Stimulated activated CD4-positive, alpha-beta T cell treated with anti-CD3 and anti-CD28 coated beads, TNF-alpha, amount 100 ng/mL, for 48 hours (primary cell): ENCODE measurements around the gene PKDREJ.

Experiments
- DNase-seq, 3 donors: peaks; one replicate each; pipeline ENCODE4 v3.0.0-alpha.2; 2020; ENCODE audit warnings: low read depth in 3 of 3

PKDREJ gene

GRCh38 chr22:46290121-46290842, 27.1 kb upstream of the PKDREJ start:
- no peak for DNase-seq

- no peak for DNase-seq
These were observed 26.2 kb upstream of the PKDREJ start for GRCh38 chr22:46289244-46289891.

- no peak for DNase-seq
These were observed 25.7 kb upstream of the PKDREJ start for GRCh38 chr22:46288846-46289243.

GRCh38 chr22:46287873-46288751, 25.0 kb upstream of the PKDREJ start:
- no peak for DNase-seq

GRCh38 chr22:46286941-46287872, 24.1 kb upstream of the PKDREJ start:
- DNase-seq = no peak

GRCh38 chr22:46286006-46286405, 22.9 kb upstream of the PKDREJ start:
- DNase-seq = no peak

- no peak for DNase-seq
These were observed 18.9 kb upstream of the PKDREJ start for GRCh38 chr22:46281866-46282678.

- no peak for DNase-seq
These were observed 18.0 kb upstream of the PKDREJ start for GRCh38 chr22:46280999-46281623.

GRCh38 chr22:46280063-46280817, 17.1 kb upstream of the PKDREJ start:
- no peak for DNase-seq

DNA sequence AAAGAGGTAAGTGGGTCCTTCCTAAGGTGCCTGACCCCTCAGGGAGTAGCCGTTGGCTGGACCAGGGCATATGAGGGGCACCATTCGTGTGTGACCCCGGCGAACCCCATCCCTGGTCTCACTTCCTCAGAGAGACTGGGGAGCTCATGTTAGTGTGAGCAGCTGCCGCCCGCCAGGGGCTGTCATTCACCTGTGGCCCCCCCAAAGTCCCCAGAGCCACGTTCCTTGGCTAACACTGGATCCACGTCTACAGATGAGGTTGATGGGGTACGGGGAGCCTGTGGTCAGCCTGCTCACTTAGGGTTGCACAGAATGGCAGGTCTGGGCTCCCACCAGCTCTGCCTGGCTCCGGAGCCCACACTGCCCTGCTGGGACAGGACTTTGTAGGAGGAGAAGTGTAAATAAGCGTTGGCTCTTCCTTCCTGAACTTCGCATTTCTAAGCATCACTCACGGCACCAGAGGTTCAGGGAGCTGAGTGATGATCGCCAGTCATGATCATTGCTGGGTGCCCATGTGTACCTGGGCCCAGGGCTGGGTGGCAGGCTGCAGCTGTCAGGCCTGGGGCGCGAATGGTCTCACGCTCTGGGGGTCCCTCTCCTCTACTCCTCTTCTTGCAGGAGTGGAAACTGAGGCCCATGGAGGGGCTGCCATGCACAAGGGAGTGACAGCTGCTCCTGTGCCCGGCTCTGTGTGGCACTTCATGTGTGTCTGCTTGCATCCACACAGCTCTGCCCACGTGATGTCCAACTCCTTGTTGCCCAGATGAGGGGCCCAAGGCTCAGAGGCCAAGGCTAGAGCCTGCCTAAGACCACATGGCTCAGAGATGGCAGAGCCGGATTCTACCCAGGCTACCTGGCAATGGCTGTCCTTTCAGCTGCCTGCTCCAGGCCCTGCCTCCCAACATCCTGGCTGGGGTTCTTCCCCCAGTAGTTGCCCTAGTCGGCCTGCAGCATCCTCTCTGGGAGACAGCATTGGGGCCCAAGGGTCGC, 15.8 kb upstream of the PKDREJ start:
- DNase-seq = no peak

DNA sequence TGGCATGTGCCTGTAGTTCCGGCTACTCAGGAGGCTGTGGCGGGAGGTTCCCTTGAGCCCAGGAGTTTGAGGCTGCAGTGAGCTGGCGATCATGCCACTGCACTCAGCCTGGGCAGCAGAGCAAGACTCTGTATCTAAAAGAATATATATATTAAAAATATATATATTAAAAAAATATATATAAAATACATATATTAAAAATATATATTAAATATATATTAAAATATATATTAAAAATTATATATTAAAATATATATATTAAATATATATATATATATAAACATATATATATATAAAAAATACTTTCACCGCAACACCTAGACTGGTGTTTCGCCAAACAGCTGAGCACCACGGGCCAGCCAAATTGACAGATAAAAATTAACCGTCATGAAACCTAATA, 13.4 kb upstream of the PKDREJ start:
- no peak for DNase-seq

- no peak for DNase-seq
These were observed 12.4 kb upstream of the PKDREJ start for GRCh38 chr22:46275455-46276122.

GRCh38 chr22:46274381-46274780, 11.2 kb upstream of the PKDREJ start:
- DNase-seq = no peak

DNA sequence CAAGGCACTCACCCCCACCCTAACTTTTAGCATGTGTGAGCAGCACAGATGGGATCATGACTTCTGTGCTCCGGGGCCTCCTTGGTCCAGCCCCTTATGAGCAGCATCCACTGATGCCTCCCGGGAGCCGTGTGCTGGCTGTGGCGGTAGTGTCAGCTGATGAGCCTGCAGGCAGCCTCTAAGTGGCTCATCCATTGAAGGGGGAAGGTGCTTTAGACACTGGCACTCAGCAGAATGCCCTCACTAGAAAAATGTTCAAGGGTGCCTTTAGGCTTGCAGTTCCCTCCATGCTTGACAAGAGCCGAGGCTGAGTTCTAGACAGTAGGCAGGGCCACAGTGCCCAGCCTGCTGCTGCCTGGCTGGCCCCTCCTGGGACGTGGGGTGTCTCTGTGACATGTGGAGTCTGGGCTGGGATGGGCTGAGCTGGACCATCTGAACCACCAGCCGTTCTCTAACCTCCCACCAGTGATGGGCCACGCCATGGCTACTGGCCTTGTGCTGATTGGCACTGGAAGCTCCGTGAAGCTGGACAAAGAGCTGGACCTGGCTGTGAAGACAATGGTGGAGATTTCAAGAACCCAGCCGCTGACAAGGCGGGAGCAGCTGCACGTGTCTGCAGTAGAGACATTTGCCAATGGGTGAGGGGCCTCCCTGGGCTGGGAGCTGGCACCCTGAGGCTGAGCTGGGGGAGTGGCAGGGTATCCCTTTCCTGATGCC, 10.4 kb upstream of the PKDREJ start:
- DNase-seq = no peak

DNA sequence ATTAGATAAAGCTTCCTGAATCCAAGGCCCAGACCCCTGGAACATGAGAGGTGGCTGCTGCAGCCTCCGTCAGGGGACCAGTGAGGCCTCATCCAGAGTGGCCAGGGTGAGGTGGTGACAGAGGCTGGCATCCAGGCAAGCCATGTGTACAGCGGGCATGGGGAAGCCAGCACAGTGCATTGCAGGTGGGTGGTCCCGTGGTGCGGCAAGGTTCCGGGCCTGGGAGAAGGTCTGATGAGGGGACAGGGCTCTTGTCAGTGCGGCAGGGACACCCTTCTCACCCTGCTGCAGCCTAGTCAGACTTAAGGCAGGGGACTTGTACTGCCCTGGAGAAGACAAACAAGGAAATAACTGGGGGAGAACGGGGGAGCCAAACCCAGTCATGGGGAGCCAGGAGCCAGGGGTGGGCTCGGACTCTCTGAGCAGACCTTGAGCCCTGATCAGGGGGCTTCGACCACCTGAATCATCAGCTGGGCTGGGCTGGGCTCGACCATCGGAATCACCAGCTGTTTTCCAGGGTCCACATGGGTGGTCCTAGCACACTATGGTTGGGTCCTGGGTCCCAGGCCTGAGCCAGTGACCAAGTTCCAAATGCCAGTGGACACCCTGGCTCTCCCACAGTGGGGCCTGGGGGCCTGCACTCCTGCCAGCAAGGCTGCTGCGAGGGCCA, 9.8 kb upstream of the PKDREJ start:
- no peak for DNase-seq

- no peak for DNase-seq
These were observed 9.1 kb upstream of the PKDREJ start for GRCh38 chr22:46272196-46272595.
